ENCODE measurements around the gene SCAF8. TPM values are rescaled to one million over a fixed set of nuclear protein-coding genes. Genes with fewer than 3 reads are reported as not detected.

SCAF8 gene
- total RNA-seq, 1 donor from 2014 or later: 46.1 TPM

DNA sequence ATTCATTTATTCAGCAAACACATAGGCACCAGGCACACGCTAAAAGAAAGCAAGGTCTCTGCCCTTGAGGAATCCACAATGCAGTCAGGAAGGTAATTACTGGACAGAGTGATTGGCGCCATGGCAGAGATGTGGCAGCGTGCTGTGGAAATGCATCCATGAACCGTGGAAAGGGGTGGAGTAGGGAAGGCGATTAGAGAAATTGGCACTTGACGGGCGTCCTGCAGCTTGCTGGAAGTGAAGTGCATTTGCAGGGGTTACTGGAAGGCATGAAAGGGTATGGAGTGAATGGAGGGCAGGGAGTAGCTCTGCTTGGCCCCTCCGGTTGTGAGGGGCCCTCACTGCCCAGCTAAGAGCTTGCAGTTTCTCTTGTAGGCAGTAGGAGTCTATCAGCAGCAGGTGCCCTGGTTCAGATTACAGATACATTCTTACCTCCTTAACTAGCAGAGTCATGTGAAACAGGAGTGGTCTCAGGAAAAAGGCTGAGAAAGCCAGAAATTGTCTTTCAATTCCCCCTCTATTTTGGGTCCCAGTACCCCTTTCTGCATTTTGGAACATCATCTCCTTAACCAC, 139.4 kb downstream of the SCAF8 start:
- no peak overlapping the region for H3K27ac Mint-ChIP-seq (ENCODE audit: unreplicated experiment)
- H3K36me3 Mint-ChIP-seq (ENCODE audit: unreplicated experiment): peaks cover 2% of the 10 kb centered on the region
- TF ChIP-seq, protein P1, sequence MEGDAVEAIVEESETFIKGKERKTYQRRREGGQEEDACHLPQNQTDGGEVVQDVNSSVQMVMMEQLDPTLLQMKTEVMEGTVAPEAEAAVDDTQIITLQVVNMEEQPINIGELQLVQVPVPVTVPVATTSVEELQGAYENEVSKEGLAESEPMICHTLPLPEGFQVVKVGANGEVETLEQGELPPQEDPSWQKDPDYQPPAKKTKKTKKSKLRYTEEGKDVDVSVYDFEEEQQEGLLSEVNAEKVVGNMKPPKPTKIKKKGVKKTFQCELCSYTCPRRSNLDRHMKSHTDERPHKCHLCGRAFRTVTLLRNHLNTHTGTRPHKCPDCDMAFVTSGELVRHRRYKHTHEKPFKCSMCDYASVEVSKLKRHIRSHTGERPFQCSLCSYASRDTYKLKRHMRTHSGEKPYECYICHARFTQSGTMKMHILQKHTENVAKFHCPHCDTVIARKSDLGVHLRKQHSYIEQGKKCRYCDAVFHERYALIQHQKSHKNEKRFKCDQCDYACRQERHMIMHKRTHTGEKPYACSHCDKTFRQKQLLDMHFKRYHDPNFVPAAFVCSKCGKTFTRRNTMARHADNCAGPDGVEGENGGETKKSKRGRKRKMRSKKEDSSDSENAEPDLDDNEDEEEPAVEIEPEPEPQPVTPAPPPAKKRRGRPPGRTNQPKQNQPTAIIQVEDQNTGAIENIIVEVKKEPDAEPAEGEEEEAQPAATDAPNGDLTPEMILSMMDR (IDR thresholded peaks at IDR 0.05): no peak
- DNase-seq (ENCODE audit: extremely low spot score, unreplicated experiment): no peak
- peaks cover 12% of the 10 kb centered on the region for H3K4me1 Mint-ChIP-seq (ENCODE audit: unreplicated experiment)
- no peaks in the 10 kb centered on the region for H3K27me3 Mint-ChIP-seq (ENCODE audit: unreplicated experiment)
- no peaks in the 10 kb centered on the region for H3K9me3 Mint-ChIP-seq (ENCODE audit: unreplicated experiment)
- H3K4me3 Mint-ChIP-seq (ENCODE audit: unreplicated experiment): no peak overlapping the region

DNA sequence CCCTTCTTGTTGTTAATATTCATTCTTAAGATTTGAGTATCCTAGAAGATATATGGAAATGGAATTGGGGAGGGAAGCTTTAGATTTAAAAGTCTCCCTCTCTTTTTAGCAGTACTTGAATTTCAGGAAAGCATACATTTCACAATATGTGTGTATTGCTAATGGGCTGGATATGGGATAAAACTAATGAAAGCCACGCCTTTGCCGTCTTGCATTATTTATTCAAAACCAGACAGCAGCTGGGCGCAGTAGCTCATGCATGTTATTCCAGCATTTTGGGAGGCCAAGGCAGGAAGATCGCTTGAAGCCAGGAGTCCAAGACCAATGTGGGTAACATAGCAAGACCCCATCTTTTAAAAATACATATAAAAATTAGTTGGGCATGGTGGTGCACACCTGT, 140.3 kb downstream of the SCAF8 start:
- H3K27me3 Mint-ChIP-seq (ENCODE audit: unreplicated experiment): no peaks in the 10 kb centered on the region
- H3K4me1 Mint-ChIP-seq (ENCODE audit: unreplicated experiment): peaks cover 9% of the 10 kb centered on the region
- H3K9me3 Mint-ChIP-seq (ENCODE audit: unreplicated experiment): no peaks in the 10 kb centered on the region
- TF ChIP-seq, protein P1 (IDR thresholded peaks at IDR 0.05): no peak
- H3K4me3 Mint-ChIP-seq (ENCODE audit: unreplicated experiment): no peak overlapping the region
- no peak for DNase-seq (ENCODE audit: extremely low spot score, unreplicated experiment)
- peaks cover 2% of the 10 kb centered on the region for H3K36me3 Mint-ChIP-seq (ENCODE audit: unreplicated experiment)
- H3K27ac Mint-ChIP-seq (ENCODE audit: unreplicated experiment): no peak overlapping the region

DNA sequence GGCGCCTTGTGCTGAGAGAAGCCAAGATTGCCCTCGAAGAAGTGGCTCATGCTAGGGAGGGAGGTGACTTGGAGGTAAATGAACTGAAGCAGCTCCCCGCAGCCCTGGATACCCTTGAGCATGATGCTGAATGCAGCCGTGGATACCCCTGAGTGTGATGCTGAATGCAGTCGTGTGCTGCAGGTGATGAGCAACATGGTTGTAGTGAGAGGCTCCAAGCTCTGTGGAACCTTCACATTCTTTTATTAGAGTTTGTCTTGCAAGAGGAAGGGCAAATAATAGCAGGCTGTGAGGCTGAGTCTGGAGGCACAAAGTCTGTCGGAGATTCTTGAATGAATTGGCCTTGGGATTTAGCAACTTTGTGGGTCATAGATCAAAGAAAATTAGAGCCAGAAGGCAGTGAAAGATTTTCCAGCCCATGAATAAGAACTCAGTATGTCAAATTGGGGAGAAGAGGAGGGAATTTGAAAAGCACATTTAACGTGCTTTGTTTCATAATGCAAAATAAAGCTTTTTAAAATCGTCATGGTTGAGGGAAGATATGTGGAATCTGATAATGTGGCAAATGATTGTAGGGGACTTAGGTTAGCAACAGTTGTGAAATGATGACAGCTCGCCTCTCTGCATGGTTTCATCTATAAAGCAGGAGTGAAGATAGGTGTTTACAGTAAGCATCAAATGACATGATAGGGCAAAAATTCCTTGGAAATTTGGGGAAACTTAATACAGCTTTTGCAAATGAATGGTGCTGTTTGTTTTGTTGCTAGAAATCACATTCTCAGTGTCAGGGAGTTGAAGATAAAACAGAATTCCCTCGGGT, 141.8 kb downstream of the SCAF8 start:
- Mint-ChIP-seq H3K4me1 (ENCODE audit: unreplicated experiment) (peaks cover 6% of the 10 kb centered on the region), H3K9me3 (ENCODE audit: unreplicated experiment) (no peaks in the 10 kb centered on the region), H3K27ac (ENCODE audit: unreplicated experiment) (no peak overlapping the region), H3K27me3 (ENCODE audit: unreplicated experiment) (no peaks in the 10 kb centered on the region), H3K36me3 (ENCODE audit: unreplicated experiment) (peaks cover 2% of the 10 kb centered on the region), H3K4me3 (ENCODE audit: unreplicated experiment) (no peak overlapping the region)
- TF ChIP-seq, protein P1 (IDR thresholded peaks at IDR 0.05): no peak
- DNase-seq (ENCODE audit: extremely low spot score, unreplicated experiment): no peak

DNA sequence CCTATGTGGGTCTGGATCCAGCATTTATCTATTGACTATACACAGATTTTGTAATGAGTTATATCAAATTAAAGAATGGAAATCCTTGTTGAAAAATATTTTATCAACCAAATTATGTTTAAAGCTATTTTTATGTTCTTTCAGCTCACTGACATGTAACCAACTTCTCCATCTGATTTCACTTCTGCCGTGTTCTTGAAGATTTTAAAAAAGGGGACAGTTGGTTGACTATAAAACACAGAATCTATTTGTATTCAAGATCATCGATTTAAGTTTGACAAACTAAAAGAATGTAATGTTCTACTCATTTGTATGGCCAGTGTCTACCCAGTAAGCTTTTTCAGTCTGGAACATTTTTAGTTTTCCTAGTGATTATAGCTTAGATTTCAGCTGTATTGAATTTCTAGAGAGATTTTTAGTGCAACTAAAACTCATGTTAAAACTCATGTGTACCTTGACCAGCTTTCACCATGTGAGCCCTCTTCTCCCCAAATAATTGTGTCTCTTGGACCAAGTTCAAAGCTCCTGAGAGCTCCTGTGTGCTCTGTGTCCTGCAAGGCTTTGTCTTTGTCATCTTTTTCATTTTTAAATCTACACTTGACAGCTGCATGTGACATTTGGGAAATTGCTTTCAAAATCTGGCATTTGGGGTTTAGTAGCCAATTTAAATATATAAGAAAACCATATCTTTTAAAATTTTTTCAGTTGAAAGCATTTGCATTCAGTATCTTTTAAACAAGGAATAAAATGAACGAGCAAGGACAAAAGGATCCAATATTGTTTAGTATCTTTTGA, 143.5 kb downstream of the SCAF8 start:
- Mint-ChIP-seq H3K4me3 (ENCODE audit: unreplicated experiment) (no peak overlapping the region), H3K27ac (ENCODE audit: unreplicated experiment) (no peak overlapping the region), H3K9me3 (ENCODE audit: unreplicated experiment) (no peaks in the 10 kb centered on the region), H3K27me3 (ENCODE audit: unreplicated experiment) (no peaks in the 10 kb centered on the region), H3K4me1 (ENCODE audit: unreplicated experiment) (peaks cover 6% of the 10 kb centered on the region), H3K36me3 (ENCODE audit: unreplicated experiment) (peaks cover 2% of the 10 kb centered on the region)
- DNase-seq (ENCODE audit: extremely low spot score, unreplicated experiment): no peak
- TF ChIP-seq, protein P1 (IDR thresholded peaks at IDR 0.05): no peak

All from osteocyte (in vitro differentiated cells).